ENCODE data around the gene ATG7. TPM values are rescaled to one million over a fixed set of nuclear protein-coding genes. Genes with fewer than 3 reads are reported as not detected.

ATG7 gene
- total RNA-seq, 4 donors from 2014 or later = 45.8 to 85.3 (median 67.3) TPM

- H3K4me3 ChIP-seq (replicated peaks in 1 of 3) = no peak overlapping the region
- H3K4me1 ChIP-seq = peaks cover 45 to 51% of the 10 kb centered on the region in 2 donors
- no peak for DNase-seq
- H3K9me3 ChIP-seq = no peaks in the 10 kb centered on the region
- H3K27me3 ChIP-seq = no peaks in the 10 kb centered on the region
- intact Hi-C loops (cut with DNase I) = no loop called here
- peak overlapping the region; percentile 89 to 94 (median 90) for H3K27ac ChIP-seq
- TF ChIP-seq CTCF (IDR thresholded peaks at IDR 0.05) (no peak), POLR2A (IDR thresholded peaks at IDR 0.05) (no peak)
- no peaks in the 10 kb centered on the region for H3K36me3 ChIP-seq
Observed at GRCh38 chr3:11507719-11508118, 235.5 kb downstream of the ATG7 start.

GRCh38 chr3:11508346-11509172 is 236.4 kb downstream of the ATG7 start:
- no peak for TF ChIP-seq CTCF (IDR thresholded peaks at IDR 0.05)
- TF ChIP-seq POLR2A (IDR thresholded peaks at IDR 0.05) = peak in 1 of 2 donors; percentile 11
- 43 to 45% methylated on average over 5 of the region's 5 CpGs for WGBS, 2 donors
- Histone ChIP-seq H3K36me3 (no peaks in the 10 kb centered on the region), H3K9me3 (no peaks in the 10 kb centered on the region), H3K27ac (peak overlapping the region; percentile 89 to 94 (median 90)), H3K4me3 (replicated peaks in 1 of 3) (no peak overlapping the region), H3K4me1 (peaks cover 48 to 55% of the 10 kb centered on the region in 2 donors), H3K27me3 (no peaks in the 10 kb centered on the region)
- DNase-seq = peak; percentile 54 to 56
- intact Hi-C loops (cut with DNase I) = no loop called here

- H3K36me3 ChIP-seq = no peaks in the 10 kb centered on the region
- no peaks in the 10 kb centered on the region for H3K27me3 ChIP-seq
- peak overlapping the region; percentile 89 to 94 (median 90) for H3K27ac ChIP-seq
- 9 to 14% methylated on average over 9 of the region's 9 CpGs for WGBS, 2 donors
- intact Hi-C loops (cut with DNase I) = no loop called here
- peak in 4 of 6 experiments; percentile 9 to 47 (median 38) for TF ChIP-seq CTCF (IDR thresholded peaks at IDR 0.05)
- peak in 1 of 2 donors; percentile 48 for TF ChIP-seq POLR2A (IDR thresholded peaks at IDR 0.05)
- peaks cover 56 to 64% of the 10 kb centered on the region in 2 donors for H3K4me1 ChIP-seq
- no peak overlapping the region for H3K4me3 ChIP-seq (replicated peaks in 1 of 3)
- peak; percentile 93 to 94 for DNase-seq
- H3K9me3 ChIP-seq = no peaks in the 10 kb centered on the region
Observed at GRCh38 chr3:11509173-11510000, 237.2 kb downstream of the ATG7 start.

GRCh38 chr3:11510001-11510340 is 237.8 kb downstream of the ATG7 start:
- H3K4me3 ChIP-seq (replicated peaks in 1 of 3) = no peak overlapping the region
- peak overlapping the region; percentile 76 to 94 (median 89) for H3K27ac ChIP-seq
- no peaks in the 10 kb centered on the region for H3K9me3 ChIP-seq
- peaks cover 57 to 69% of the 10 kb centered on the region in 2 donors for H3K4me1 ChIP-seq
- WGBS, 2 donors = 70 to 74% methylated on average over 5 of the region's 5 CpGs
- H3K27me3 ChIP-seq = no peaks in the 10 kb centered on the region
- no peaks in the 10 kb centered on the region for H3K36me3 ChIP-seq
- DNase-seq = no peak
- TF ChIP-seq CTCF (IDR thresholded peaks at IDR 0.05) = no peak
- no peak for TF ChIP-seq POLR2A (IDR thresholded peaks at IDR 0.05)
- intact Hi-C loops (cut with DNase I) = no loop called here

All from thyroid gland (tissue), 4 donors.